PFSK-1 (cell line): ENCODE measurements around the gene PPARG. TPM values are rescaled to one million over a fixed set of nuclear protein-coding genes. Genes with fewer than 3 reads are reported as not detected.

ENCODE experiments used
- FOXP2 ChIP-seq: optimal IDR thresholded peaks from 2 replicates; pipeline ENCODE3; 2011; ENCODE audit warnings: borderline replicate concordance, control low read depth, inconsistent platforms; ENCODE audit not compliant: insufficient read depth; ENCODE audit errors: extremely low read length, extremely low read depth
- POLR2AphosphoS5 ChIP-seq: IDR thresholded peaks from 2 replicates; pipeline ENCODE4 v1.6.1; 2012; ENCODE audit warnings: low read depth, mild to moderate bottlenecking, control low read depth, low read length, moderate library complexity
- REST ChIP-seq, 2 experiments: IDR thresholded peaks; 2 replicates each; pipeline versions ENCODE4 v1.6.1 to v1.8.0; 2011 to 2012; ENCODE audit warnings: low read depth in 2 of 2, low read length in 2 of 2, control low read depth in 1 of 2, inconsistent platforms in 1 of 2, mild to moderate bottlenecking in 1 of 2, moderate library complexity in 1 of 2; ENCODE audit not compliant: insufficient read depth in 1 of 2
- SIN3A ChIP-seq: IDR thresholded peaks from 2 replicates; pipeline ENCODE4 v1.6.1; 2012; ENCODE audit warnings: mild to moderate bottlenecking, low read length, moderate library complexity, borderline replicate concordance; ENCODE audit not compliant: insufficient read depth
- TAF1 ChIP-seq: IDR thresholded peaks from 2 replicates; pipeline ENCODE4 v1.6.1; 2012; ENCODE audit warnings: low read length, control low read depth, borderline replicate concordance; ENCODE audit not compliant: insufficient read depth
- polyA plus RNA-seq: library from polyadenylated mRNA; unstranded; fragments of >200 nt; gene quantifications from one replicate; pipeline ENCODE4 v1.2.1, GENCODE V29; 2012; ENCODE audit warnings: low read depth, missing spikeins; ENCODE audit not compliant: insufficient read length

The PPARG gene
- polyA plus RNA-seq = 31.5 TPM

DNA sequence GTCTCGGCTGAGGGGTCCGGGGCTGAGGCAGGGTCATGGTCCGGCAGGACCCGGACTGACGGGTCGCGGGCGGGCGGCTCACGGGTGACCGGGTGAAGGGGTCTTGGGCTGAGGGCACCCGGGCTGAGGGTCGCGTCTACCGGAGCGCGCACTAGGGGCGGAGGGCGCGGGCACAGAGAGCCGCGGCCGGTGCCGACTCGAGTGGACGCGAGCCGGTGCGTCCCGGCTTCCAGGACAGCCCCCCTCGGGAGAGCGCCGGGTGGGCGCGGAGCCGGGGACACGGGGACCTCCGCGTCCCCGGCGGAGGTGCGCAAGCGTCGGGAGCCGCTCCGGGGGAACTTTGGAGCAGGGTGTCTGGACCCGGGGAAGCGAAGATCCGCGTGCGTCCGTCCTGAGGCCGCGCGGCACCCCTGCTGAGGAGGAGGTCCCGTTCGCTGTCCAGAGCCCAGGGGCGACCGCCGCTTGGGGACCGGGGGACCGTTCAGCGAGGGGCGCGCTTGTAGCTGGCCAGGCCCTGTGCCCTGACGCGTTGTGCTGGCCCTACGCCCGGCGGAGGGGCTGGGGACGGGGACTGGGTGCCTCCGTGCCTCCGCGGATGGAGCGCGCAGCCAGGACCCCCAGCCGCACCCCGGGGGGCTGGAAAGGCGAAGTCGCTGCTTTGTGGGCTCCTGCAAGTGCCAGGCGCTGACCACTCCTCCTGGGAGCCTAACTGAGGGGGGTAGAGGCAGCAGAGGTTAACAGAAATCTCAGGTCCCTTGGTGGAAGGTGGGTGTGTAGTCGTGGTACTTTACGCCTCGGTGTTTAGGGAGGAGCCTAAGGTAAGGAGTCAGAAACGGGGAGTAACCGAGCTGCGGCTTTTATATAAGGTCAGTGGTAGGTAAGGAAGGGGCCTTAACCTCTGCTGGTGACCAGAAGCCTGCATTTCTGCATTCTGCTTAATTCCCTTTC is at the start of gene PPARG:
TSS of gene PPARG (plus strand) at position 889 of the 948 bp plus-strand sequence. CDS start 90,642 bp downstream, outside the sequence.
- peak in 1 of 2 experiments; percentile 6; a peak in 1 of 4 replicates for TF ChIP-seq REST (IDR thresholded peaks at IDR 0.05; ENCODE audit: insufficient read depth in 1 of 2, low read depth in 2 of 2, low read length in 2 of 2)
- TF ChIP-seq POLR2AphosphoS5 = no peak

DNA sequence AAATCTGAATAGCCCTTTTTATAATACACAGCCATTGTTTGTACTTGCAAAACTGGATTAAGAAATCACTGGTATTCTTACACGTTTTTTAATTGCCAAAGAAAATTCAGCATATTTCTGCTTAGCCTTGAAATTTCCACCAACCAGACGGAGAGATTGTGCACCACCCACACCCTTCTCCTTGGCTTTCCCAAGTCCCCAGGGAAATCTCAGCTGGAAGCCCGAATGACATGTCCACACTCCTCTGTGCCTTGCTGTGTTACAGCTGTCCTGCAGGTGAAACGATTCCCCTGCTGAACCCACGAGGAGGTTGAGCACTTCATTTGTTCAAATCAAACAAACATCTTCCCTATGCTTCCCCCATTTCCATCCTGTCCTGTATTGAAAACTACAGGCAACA is 49.6 kb upstream of the PPARG start:
- TF ChIP-seq POLR2AphosphoS5 (no peak), TAF1 (no peak), REST (IDR thresholded peaks at IDR 0.05; ENCODE audit: insufficient read depth in 1 of 2, low read depth in 2 of 2, low read length in 2 of 2) (no peak), SIN3A (no peak), FOXP2 (no peak)

- TF ChIP-seq POLR2AphosphoS5 (no peak), FOXP2 (no peak), SIN3A (no peak), TAF1 (no peak), REST (IDR thresholded peaks at IDR 0.05; ENCODE audit: insufficient read depth in 1 of 2, low read depth in 2 of 2, low read length in 2 of 2) (no peak)
Observed at GRCh38 chr3:12242772-12243171, 46.1 kb upstream of the PPARG start.

DNA sequence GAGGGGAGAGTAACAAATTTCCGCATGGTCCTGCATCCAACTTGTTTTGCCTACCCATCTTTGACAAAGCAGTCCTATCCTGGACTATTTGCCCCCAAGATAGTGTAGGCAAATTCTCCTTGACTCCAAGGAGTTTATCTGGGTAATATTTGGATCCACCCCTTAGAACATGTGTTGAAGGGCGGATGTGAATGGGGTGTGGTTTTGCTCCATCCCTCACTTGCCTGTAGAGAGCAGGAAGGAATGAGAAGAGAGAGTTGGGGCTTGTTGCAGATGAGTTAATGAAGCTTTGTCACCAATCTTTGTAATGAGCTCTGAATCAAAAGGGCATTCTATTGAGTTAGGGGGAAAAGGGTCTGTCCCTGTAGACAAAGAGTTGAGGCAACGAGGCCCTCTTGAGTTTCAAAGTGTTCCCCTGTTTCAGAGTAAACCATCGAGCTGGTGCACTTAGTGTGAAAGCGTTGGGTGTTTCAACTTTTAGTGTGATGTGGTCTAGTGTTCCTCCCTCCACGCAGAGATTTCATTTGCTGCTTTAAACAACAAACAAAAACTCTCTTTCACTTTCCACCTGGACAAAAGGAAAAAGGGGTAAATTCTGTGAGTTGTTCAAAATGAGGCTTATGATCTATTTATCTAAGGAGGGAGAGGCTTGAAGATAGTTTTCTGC is 42.2 kb upstream of the PPARG start:
- no peak for TF ChIP-seq FOXP2
- no peak for TF ChIP-seq POLR2AphosphoS5
- no peak for TF ChIP-seq SIN3A
- no peak for TF ChIP-seq TAF1
- TF ChIP-seq REST (IDR thresholded peaks at IDR 0.05; ENCODE audit: insufficient read depth in 1 of 2, low read depth in 2 of 2, low read length in 2 of 2) = no peak
